ENCODE measurements around the gene ZNF107. TPM values are rescaled to one million over a fixed set of nuclear protein-coding genes. Genes with fewer than 3 reads are reported as not detected.

The ZNF107 gene
- total and polyA plus RNA-seq, 2 donors (not counting 1 experiment from before 2014, with no cell fraction given): 1.6 to 1.7 TPM

- TF ChIP-seq EZH2 (IDR thresholded peaks at IDR 0.05; ENCODE audit: low read length, missing control alignments): no peak
- TF ChIP-seq, protein P1, sequence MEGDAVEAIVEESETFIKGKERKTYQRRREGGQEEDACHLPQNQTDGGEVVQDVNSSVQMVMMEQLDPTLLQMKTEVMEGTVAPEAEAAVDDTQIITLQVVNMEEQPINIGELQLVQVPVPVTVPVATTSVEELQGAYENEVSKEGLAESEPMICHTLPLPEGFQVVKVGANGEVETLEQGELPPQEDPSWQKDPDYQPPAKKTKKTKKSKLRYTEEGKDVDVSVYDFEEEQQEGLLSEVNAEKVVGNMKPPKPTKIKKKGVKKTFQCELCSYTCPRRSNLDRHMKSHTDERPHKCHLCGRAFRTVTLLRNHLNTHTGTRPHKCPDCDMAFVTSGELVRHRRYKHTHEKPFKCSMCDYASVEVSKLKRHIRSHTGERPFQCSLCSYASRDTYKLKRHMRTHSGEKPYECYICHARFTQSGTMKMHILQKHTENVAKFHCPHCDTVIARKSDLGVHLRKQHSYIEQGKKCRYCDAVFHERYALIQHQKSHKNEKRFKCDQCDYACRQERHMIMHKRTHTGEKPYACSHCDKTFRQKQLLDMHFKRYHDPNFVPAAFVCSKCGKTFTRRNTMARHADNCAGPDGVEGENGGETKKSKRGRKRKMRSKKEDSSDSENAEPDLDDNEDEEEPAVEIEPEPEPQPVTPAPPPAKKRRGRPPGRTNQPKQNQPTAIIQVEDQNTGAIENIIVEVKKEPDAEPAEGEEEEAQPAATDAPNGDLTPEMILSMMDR (conservative IDR thresholded peaks at IDR 0.05 in 1 of 2, IDR thresholded peaks at IDR 0.05 in 1 of 2; ENCODE audit: low read depth in 1 of 2, low read length in 2 of 2): no peak
- Histone ChIP-seq H3K4me3 (replicated peaks in 1 of 4; ENCODE audit: control extremely low read depth in 1 of 4, insufficient read depth in 1 of 4, low read depth in 3 of 4, low read length in 4 of 4) (no peak overlapping the region), H3K27ac (ENCODE audit: insufficient read depth, low read length) (no peak overlapping the region), H3K4me2 (ENCODE audit: extremely low read depth, insufficient read depth, low read length) (no peak overlapping the region), H3K9me3 (ENCODE audit: control insufficient read depth, insufficient read depth, low read depth, low read length) (no peaks in the 10 kb centered on the region), H3K36me3 (ENCODE audit: control insufficient read depth, insufficient read depth, low read length) (no peaks in the 10 kb centered on the region), H3K27me3 (ENCODE audit: control insufficient read depth, insufficient read depth, low read length) (no peaks in the 10 kb centered on the region), H3K4me1 (ENCODE audit: control insufficient read depth, extremely low read depth, insufficient read depth, low read length) (no peaks in the 10 kb centered on the region), H4K20me1 (ENCODE audit: control insufficient read depth, extremely low read depth, insufficient read depth, low read length) (no peaks in the 10 kb centered on the region), H2AFZ (ENCODE audit: low read length) (no peak overlapping the region), H3K9ac (ENCODE audit: insufficient read depth, low read length) (no peak overlapping the region), H3K79me2 (ENCODE audit: control insufficient read depth, insufficient read depth, low read length) (no peaks in the 10 kb centered on the region)
- DNase-seq (ENCODE audit: low read depth in 2 of 2): no peak
Observed at GRCh38 chr7:64642046-64642445, 23.9 kb upstream of the ZNF107 start.

- H3K4me1 ChIP-seq (ENCODE audit: control insufficient read depth, extremely low read depth, insufficient read depth, low read length): no peaks in the 10 kb centered on the region
- no peaks in the 10 kb centered on the region for H3K36me3 ChIP-seq (ENCODE audit: control insufficient read depth, insufficient read depth, low read length)
- H3K4me2 ChIP-seq (ENCODE audit: extremely low read depth, insufficient read depth, low read length): no peak overlapping the region
- TF ChIP-seq EZH2 (IDR thresholded peaks at IDR 0.05; ENCODE audit: low read length, missing control alignments): no peak
- TF ChIP-seq, protein P1 (conservative IDR thresholded peaks at IDR 0.05 in 1 of 2, IDR thresholded peaks at IDR 0.05 in 1 of 2; ENCODE audit: low read depth in 1 of 2, low read length in 2 of 2): no peak
- H3K4me3 ChIP-seq (replicated peaks in 1 of 4; ENCODE audit: control extremely low read depth in 1 of 4, insufficient read depth in 1 of 4, low read depth in 3 of 4, low read length in 4 of 4): no peak overlapping the region
- no peaks in the 10 kb centered on the region for H3K9me3 ChIP-seq (ENCODE audit: control insufficient read depth, insufficient read depth, low read depth, low read length)
- no peaks in the 10 kb centered on the region for H3K27me3 ChIP-seq (ENCODE audit: control insufficient read depth, insufficient read depth, low read length)
- no peaks in the 10 kb centered on the region for H4K20me1 ChIP-seq (ENCODE audit: control insufficient read depth, extremely low read depth, insufficient read depth, low read length)
- no peak overlapping the region for H3K9ac ChIP-seq (ENCODE audit: insufficient read depth, low read length)
- DNase-seq (ENCODE audit: low read depth in 2 of 2): no peak
- no peak overlapping the region for H3K27ac ChIP-seq (ENCODE audit: insufficient read depth, low read length)
- H3K79me2 ChIP-seq (ENCODE audit: control insufficient read depth, insufficient read depth, low read length): no peaks in the 10 kb centered on the region
- no peak overlapping the region for H2AFZ ChIP-seq (ENCODE audit: low read length)
Observed at GRCh38 chr7:64642875-64643274, 23.1 kb upstream of the ZNF107 start.

DNA sequence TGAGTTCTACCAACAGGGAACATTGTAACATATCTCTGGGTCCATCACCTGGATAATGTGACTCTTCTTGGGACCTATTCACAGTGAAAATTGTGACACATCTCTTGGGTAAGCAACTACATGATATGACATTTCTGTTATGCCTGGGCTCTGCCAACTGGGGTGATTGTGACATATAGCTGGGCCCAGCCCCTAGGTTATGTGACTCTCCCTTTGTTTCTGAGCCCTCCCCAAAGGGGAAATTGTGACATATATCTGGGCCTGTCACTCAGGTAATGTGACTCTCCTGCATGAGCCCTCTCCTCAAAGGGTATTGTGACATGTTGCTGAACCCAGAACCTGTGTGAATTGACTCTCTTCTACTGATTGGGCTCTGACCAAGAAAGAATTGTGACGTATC, 22.4 kb upstream of the ZNF107 start:
- H3K27ac ChIP-seq (ENCODE audit: insufficient read depth, low read length): no peak overlapping the region
- H3K4me2 ChIP-seq (ENCODE audit: extremely low read depth, insufficient read depth, low read length): no peak overlapping the region
- H3K79me2 ChIP-seq (ENCODE audit: control insufficient read depth, insufficient read depth, low read length): no peaks in the 10 kb centered on the region
- no peaks in the 10 kb centered on the region for H3K4me1 ChIP-seq (ENCODE audit: control insufficient read depth, extremely low read depth, insufficient read depth, low read length)
- no peak for DNase-seq (ENCODE audit: low read depth in 2 of 2)
- H3K9me3 ChIP-seq (ENCODE audit: control insufficient read depth, insufficient read depth, low read depth, low read length): no peaks in the 10 kb centered on the region
- no peaks in the 10 kb centered on the region for H3K27me3 ChIP-seq (ENCODE audit: control insufficient read depth, insufficient read depth, low read length)
- H3K9ac ChIP-seq (ENCODE audit: insufficient read depth, low read length): no peak overlapping the region
- TF ChIP-seq, protein P1 (conservative IDR thresholded peaks at IDR 0.05 in 1 of 2, IDR thresholded peaks at IDR 0.05 in 1 of 2; ENCODE audit: low read depth in 1 of 2, low read length in 2 of 2): no peak
- TF ChIP-seq EZH2 (IDR thresholded peaks at IDR 0.05; ENCODE audit: low read length, missing control alignments): no peak
- no peaks in the 10 kb centered on the region for H3K36me3 ChIP-seq (ENCODE audit: control insufficient read depth, insufficient read depth, low read length)
- no peak overlapping the region for H3K4me3 ChIP-seq (replicated peaks in 1 of 4; ENCODE audit: control extremely low read depth in 1 of 4, insufficient read depth in 1 of 4, low read depth in 3 of 4, low read length in 4 of 4)
- H4K20me1 ChIP-seq (ENCODE audit: control insufficient read depth, extremely low read depth, insufficient read depth, low read length): no peaks in the 10 kb centered on the region
- H2AFZ ChIP-seq (ENCODE audit: low read length): no peak overlapping the region
